Measurements from ENCODE around the gene ERBB4. TPM values are rescaled to one million over a fixed set of nuclear protein-coding genes. Genes with fewer than 3 reads are reported as not detected.

The ERBB4 gene
- total RNA-seq, 1 donor from 2014 or later = 127 TPM

GRCh38 chr2:211516537-211516936, 1022.1 kb downstream of the ERBB4 start:
- no peak for DNase-seq

GRCh38 chr2:211514049-211514448, 1024.6 kb downstream of the ERBB4 start:
- no peak for DNase-seq

GRCh38 chr2:211513446-211513845, 1025.2 kb downstream of the ERBB4 start:
- no peak for DNase-seq

GRCh38 chr2:211512806-211513205, 1025.8 kb downstream of the ERBB4 start:
- DNase-seq = no peak

GRCh38 chr2:211503856-211504255, 1034.7 kb downstream of the ERBB4 start:
- no peak for DNase-seq

GRCh38 chr2:211503198-211503597, 1035.4 kb downstream of the ERBB4 start:
- DNase-seq = no peak

- DNase-seq = no peak
Measured at GRCh38 chr2:211498551-211499205, 1039.9 kb downstream of the ERBB4 start.

- DNase-seq = no peak
Measured at GRCh38 chr2:211495339-211495738, 1043.3 kb downstream of the ERBB4 start.

- no peak for DNase-seq
Measured at GRCh38 chr2:211494536-211494935, 1044.1 kb downstream of the ERBB4 start.

- DNase-seq = no peak
Measured at GRCh38 chr2:211494085-211494484, 1044.5 kb downstream of the ERBB4 start.

GRCh38 chr2:211487733-211488132, 1050.9 kb downstream of the ERBB4 start:
- no peak for DNase-seq

GRCh38 chr2:211479536-211480150, 1059.0 kb downstream of the ERBB4 start:
- no peak for DNase-seq

- DNase-seq = no peak
Measured at GRCh38 chr2:211477537-211478275, 1060.9 kb downstream of the ERBB4 start.

GRCh38 chr2:211473116-211473515, 1065.5 kb downstream of the ERBB4 start:
- no peak for DNase-seq

GRCh38 chr2:211469664-211470059, 1068.9 kb downstream of the ERBB4 start:
- no peak for DNase-seq

GRCh38 chr2:211468877-211469663, 1069.5 kb downstream of the ERBB4 start:
- DNase-seq = no peak

- no peak for DNase-seq
Measured at GRCh38 chr2:211468217-211468616, 1070.4 kb downstream of the ERBB4 start.

- no peak for DNase-seq
Measured at GRCh38 chr2:211463397-211463796, 1075.2 kb downstream of the ERBB4 start.

- no peak for DNase-seq
Measured at GRCh38 chr2:211458974-211459373, 1079.6 kb downstream of the ERBB4 start.

- no peak for DNase-seq
Measured at GRCh38 chr2:211457325-211457724, 1081.3 kb downstream of the ERBB4 start.

GRCh38 chr2:211455216-211455841, 1083.3 kb downstream of the ERBB4 start:
- peak; percentile 47 for DNase-seq

GRCh38 chr2:211454679-211455078, 1083.9 kb downstream of the ERBB4 start:
- DNase-seq = no peak
